ENCODE data around the gene KCNJ6. TPM values are rescaled to one million over a fixed set of nuclear protein-coding genes. Genes with fewer than 3 reads are reported as not detected.
A peak's percentile ranks its signal among the peaks of the same experiment; 100 is the strongest.

The KCNJ6 gene
- total RNA-seq, 1 experiment from 2014 or later, result 0.05 TPM

DNA sequence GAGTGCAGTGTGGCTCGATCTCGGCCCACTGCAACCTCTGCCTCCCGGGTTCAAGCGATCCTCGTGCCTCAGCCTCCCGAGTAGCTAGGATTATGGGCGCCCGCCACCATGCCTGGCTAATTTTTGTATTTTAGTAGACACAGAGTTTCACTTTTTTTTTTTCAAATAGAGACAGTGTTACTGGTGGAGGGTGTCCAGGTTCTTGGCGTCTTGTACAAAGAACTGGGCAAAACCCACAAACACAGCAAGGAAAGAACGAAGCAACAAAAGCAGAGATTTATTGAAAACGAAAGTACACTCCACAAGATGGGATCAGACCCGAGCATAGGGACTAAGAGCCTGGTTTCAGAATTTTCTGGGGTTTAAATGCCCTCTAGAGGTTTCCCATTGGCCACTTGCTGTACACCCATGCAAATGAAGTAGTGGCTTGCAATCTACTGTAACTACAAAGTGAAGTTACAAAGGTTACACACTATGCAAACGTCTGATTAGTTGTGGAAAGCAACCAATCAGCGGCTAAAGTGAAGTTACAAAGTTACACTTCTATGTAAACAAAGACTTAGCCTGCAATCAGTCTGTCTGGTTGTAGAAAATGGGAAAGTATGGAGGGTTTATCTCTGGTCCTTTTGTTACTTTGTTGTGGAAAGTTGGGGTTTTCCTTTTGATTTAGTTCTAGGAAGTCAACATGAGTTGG lies 350.6 kb downstream of the KCNJ6 start:
- H3K27me3 Mint-ChIP-seq (ENCODE audit: unreplicated experiment), result no peaks in the 10 kb centered on the region
- H3K4me1 Mint-ChIP-seq (ENCODE audit: low read depth, unreplicated experiment), result peaks cover 15% of the 10 kb centered on the region
- DNase-seq, result peak; percentile 8
- TSS peak; percentile 9 for BruUV-seq (replicated peaks)
- CTCF ChIA-PET, result interaction anchor here (0.7 kb wide), 3 partner anchors 14 to 1979 kb away, joined by 4 to 7 read pairs (median 4); no protein-coding TSS in a partner anchor
- TF ChIP-seq, protein P1, sequence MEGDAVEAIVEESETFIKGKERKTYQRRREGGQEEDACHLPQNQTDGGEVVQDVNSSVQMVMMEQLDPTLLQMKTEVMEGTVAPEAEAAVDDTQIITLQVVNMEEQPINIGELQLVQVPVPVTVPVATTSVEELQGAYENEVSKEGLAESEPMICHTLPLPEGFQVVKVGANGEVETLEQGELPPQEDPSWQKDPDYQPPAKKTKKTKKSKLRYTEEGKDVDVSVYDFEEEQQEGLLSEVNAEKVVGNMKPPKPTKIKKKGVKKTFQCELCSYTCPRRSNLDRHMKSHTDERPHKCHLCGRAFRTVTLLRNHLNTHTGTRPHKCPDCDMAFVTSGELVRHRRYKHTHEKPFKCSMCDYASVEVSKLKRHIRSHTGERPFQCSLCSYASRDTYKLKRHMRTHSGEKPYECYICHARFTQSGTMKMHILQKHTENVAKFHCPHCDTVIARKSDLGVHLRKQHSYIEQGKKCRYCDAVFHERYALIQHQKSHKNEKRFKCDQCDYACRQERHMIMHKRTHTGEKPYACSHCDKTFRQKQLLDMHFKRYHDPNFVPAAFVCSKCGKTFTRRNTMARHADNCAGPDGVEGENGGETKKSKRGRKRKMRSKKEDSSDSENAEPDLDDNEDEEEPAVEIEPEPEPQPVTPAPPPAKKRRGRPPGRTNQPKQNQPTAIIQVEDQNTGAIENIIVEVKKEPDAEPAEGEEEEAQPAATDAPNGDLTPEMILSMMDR (IDR thresholded peaks at IDR 0.05; ENCODE audit: unreplicated experiment), result no peak
- peaks cover 29% of the 10 kb centered on the region for H3K36me3 Mint-ChIP-seq (ENCODE audit: insufficient read depth, unreplicated experiment)
- H3K4me3 Mint-ChIP-seq (ENCODE audit: low read depth, unreplicated experiment), result peak overlapping the region; percentile 80
- intact Hi-C loops (cut with micrococcal nuclease; ENCODE audit: unreplicated experiment), result loop anchor here (2.0 kb wide), 1 partner anchor 71 kb away; no protein-coding TSS in a partner anchor
- H3K27ac Mint-ChIP-seq (ENCODE audit: unreplicated experiment), result peak overlapping the region; percentile 98
- H3K9me3 Mint-ChIP-seq (ENCODE audit: low read depth, unreplicated experiment), result no peaks in the 10 kb centered on the region

DNA sequence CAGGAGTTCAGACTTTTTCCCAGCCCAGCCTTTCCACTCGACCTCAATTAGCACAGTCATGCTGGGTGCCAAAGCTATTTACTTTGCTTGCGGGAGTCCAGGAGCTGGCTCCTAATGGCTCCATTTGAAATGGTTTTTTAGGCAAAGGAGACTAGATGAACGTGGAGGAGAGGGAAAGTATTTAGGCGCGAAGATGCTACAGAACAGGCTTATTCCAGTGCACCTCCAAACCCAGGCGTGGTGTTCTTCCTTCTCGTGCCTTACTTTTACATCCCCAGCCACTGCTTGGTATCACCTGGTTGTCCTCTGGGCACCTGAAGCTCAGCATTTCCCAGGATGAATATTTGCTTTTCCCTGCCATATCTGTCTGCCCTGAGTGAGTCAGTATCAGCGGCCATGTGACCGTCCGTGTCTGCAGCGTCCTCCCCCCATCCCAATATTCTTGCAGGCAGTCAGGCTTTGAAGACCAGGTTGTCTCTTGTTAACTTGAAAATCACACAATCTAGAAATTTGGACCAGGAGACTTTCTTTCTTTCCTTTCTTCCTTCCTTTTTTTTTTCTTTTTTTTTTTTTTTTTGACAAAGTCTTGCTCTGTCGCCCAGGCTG lies 351.2 kb downstream of the KCNJ6 start:
- TF ChIP-seq, protein P1 (IDR thresholded peaks at IDR 0.05; ENCODE audit: unreplicated experiment), result no peak
- peak overlapping the region; percentile 98 for H3K27ac Mint-ChIP-seq (ENCODE audit: unreplicated experiment)
- peak overlapping the region; percentile 80 for H3K4me3 Mint-ChIP-seq (ENCODE audit: low read depth, unreplicated experiment)
- H3K36me3 Mint-ChIP-seq (ENCODE audit: insufficient read depth, unreplicated experiment), result peaks cover 29% of the 10 kb centered on the region
- peaks cover 15% of the 10 kb centered on the region for H3K4me1 Mint-ChIP-seq (ENCODE audit: low read depth, unreplicated experiment)
- H3K9me3 Mint-ChIP-seq (ENCODE audit: low read depth, unreplicated experiment), result no peaks in the 10 kb centered on the region
- peak; percentile 17 for DNase-seq
- BruUV-seq (replicated peaks), result TSS peak; percentile 84
- intact Hi-C loops (cut with micrococcal nuclease; ENCODE audit: unreplicated experiment), result loop anchor here (2.0 kb wide), 1 partner anchor 72 kb away; no protein-coding TSS in a partner anchor
- CTCF ChIA-PET, result interaction anchor here (0.7 to 1.5 kb wide), 5 partner anchors 14 to 1978 kb away, joined by 3 to 7 read pairs (median 4); no protein-coding TSS in a partner anchor
- no peaks in the 10 kb centered on the region for H3K27me3 Mint-ChIP-seq (ENCODE audit: unreplicated experiment)

DNA sequence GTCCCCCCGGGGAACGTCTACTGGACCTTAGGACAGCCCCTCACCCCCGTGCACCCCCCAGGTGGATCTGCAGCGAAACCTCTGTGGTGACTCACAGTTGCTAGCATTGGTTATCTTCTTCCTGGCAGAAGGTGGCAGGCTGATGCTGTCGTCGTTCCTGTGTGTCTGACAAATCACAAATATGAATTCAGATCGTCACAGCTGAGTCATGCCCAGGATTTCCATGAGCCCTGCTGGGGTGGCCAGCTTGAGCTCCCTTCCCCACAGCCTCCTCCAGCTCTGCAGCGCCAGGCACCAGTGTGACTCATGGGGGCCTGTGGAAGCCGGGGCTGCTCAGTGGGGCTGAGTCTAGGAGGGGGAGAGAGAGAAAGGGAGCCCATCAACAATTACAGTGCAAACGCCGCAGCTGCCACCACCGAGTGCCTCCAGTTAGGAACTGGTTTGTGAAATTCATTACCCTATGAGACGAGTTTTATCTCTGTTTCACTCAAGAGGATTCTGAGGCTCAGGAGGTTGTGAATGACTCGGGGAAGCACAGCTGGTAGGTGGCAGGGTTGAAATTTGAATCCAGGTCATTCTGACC lies 351.8 kb downstream of the KCNJ6 start:
- CTCF ChIA-PET, result interaction anchor here (0.7 to 1.9 kb wide), 9 partner anchors 15 to 189 kb away, joined by 3 to 5 read pairs (median 4); no protein-coding TSS in a partner anchor
- Mint-ChIP-seq H3K27me3 (ENCODE audit: unreplicated experiment) (no peaks in the 10 kb centered on the region), H3K4me3 (ENCODE audit: low read depth, unreplicated experiment) (peak overlapping the region; percentile 80), H3K27ac (ENCODE audit: unreplicated experiment) (peak overlapping the region; percentile 98), H3K9me3 (ENCODE audit: low read depth, unreplicated experiment) (no peaks in the 10 kb centered on the region), H3K36me3 (ENCODE audit: insufficient read depth, unreplicated experiment) (peaks cover 29% of the 10 kb centered on the region), H3K4me1 (ENCODE audit: low read depth, unreplicated experiment) (peaks cover 15% of the 10 kb centered on the region)
- DNase-seq, result peak; percentile 84
- intact Hi-C loops (cut with micrococcal nuclease; ENCODE audit: unreplicated experiment), result loop anchor here (2.0 kb wide), 1 partner anchor 72 kb away; no protein-coding TSS in a partner anchor
- TF ChIP-seq, protein P1 (IDR thresholded peaks at IDR 0.05; ENCODE audit: unreplicated experiment), result no peak
- no TSS peak for BruUV-seq (replicated peaks)

DNA sequence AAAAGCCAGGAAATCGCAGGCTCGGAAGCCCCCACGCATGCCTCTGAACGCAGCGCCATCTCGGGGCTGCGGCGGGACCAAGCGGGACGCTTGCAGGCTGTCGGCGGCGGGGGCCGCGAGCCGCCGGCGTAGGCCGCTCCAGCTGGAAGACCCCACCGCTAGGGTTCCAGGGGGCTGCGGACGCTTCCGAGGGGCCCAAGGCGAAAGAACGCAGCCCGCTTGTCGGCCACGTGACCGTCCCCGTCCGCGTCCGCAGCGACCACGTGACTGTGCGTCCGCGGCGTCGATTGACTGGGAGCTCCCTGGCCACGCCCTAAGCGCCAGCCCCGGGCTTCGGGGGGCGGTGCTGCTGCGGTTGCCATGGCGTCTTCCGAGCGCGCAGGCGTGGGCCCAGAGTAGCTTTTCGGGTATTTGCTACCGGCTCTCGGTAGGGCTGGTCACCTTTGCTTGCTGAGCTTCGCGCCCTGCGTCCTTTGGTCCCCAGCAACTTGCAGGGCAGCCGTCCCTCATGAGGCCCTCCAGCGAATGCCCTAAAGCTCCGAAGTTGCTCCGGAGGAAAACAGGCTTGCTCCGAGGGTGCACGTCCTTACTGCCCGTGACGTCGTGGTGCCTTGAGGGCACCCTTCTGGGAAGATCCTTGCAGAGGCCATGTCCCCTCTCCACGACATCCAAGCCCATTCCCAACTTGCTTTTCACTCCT lies 352.5 kb downstream of the KCNJ6 start:
- peaks cover 2% of the 10 kb centered on the region for H3K9me3 Mint-ChIP-seq (ENCODE audit: low read depth, unreplicated experiment)
- H3K36me3 Mint-ChIP-seq (ENCODE audit: insufficient read depth, unreplicated experiment), result peaks cover 29% of the 10 kb centered on the region
- peak; percentile 92 for DNase-seq
- peaks cover 15% of the 10 kb centered on the region for H3K4me1 Mint-ChIP-seq (ENCODE audit: low read depth, unreplicated experiment)
- peaks cover 5% of the 10 kb centered on the region for H3K27me3 Mint-ChIP-seq (ENCODE audit: unreplicated experiment)
- TF ChIP-seq, protein P1 (IDR thresholded peaks at IDR 0.05; ENCODE audit: unreplicated experiment), result no peak
- no TSS peak for BruUV-seq (replicated peaks)
- H3K27ac Mint-ChIP-seq (ENCODE audit: unreplicated experiment), result peak overlapping the region; percentile 98
- peak overlapping the region; percentile 80 for H3K4me3 Mint-ChIP-seq (ENCODE audit: low read depth, unreplicated experiment)
- intact Hi-C loops (cut with micrococcal nuclease; ENCODE audit: unreplicated experiment), result loop anchor here (2.0 kb wide), 1 partner anchor 73 kb away; no protein-coding TSS in a partner anchor
- CTCF ChIA-PET, result interaction anchor here (0.8 to 1.9 kb wide), 9 partner anchors 19 to 138 kb away, joined by 3 to 5 read pairs (median 4); no protein-coding TSS in a partner anchor
